ENCODE measurements around the gene MACROD2. TPM values are rescaled to one million over a fixed set of nuclear protein-coding genes. Genes with fewer than 3 reads are reported as not detected.

Gene MACROD2
- total RNA-seq, 1 experiment from 2014 or later = 3.7 TPM

DNA sequence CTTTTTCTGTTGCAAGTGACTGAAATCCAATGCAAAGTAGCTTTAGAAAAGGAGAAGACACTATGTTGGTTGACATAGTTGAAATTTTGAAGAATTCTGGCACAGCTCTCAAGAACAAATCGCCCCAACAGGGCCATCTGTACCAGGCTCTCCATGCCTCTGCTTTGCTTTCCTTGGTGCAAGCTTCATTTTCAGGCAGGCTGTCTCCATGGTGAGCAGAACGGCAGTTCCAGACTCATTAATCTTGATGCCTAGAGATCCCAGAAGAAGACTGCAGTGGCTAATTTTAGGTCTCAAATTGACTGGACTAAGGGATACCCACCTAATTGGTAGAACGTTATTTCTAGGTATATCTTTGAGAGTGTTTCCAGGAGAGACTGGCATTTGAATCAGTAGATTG lies 1292.8 kb downstream of the MACROD2 start (continued):
- TF ChIP-seq ELF1 (IDR thresholded peaks at IDR 0.05; ENCODE audit: borderline replicate concordance, low read depth) (no peak), SRF (IDR thresholded peaks at IDR 0.05; ENCODE audit: low read depth) (no peak), EGR1 (IDR thresholded peaks at IDR 0.05; ENCODE audit: low read depth) (no peak)

DNA sequence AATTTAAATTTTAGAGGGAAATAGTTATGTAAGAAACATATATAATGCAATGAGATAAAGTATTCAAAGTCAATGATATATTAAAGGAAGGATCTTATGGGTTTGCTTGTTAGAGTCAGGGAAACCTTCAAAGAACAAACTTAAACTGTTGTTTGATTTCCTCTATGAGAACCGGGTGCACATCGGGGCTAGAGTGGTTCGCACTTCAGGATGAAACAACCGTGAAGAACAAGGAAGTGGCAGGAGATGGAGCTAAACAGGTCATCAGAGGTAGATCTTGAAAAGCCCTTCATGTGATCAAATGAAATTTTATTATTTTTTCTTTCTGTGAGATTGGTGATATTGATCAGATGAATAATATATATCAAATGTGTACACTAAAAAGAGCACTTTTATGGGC lies 1294.0 kb downstream of the MACROD2 start:
- CTCF ChIA-PET = no interaction called here
- H3K4me1 ChIP-seq (ENCODE audit: control insufficient read depth in 1 of 2, insufficient read depth in 2 of 2, low read length in 2 of 2) = no peaks in the 10 kb centered on the region

More for the DNA sequence above, 1294.0 kb downstream of the MACROD2 start:
- H3K36me3 ChIP-seq (ENCODE audit: control insufficient read depth in 1 of 2, insufficient read depth in 2 of 2, low read length in 2 of 2) = no peaks in the 10 kb centered on the region
- no TSS peak for BruUV-seq (replicated peaks)
- 0 out of 4 replicates have a peak, but pooled peaks cover 0 to 3% of the 10 kb centered on the region in 2 experiments for H3K9me3 ChIP-seq (ENCODE audit: control insufficient read depth in 1 of 2, insufficient read depth in 1 of 2, low read depth in 1 of 2, low read length in 2 of 2)
- DNase-seq (ENCODE audit: low read depth, low spot score) (no peak), ATAC-seq (no peak)
- no peak overlapping the region for H3K9ac ChIP-seq (ENCODE audit: low read length)
- ChIA-PET RAD21 (ENCODE audit: low non-redundant PET in 1 of 2, low total read pairs in 2 of 2, uncharacterized antibody in 2 of 2, unreplicated experiment in 2 of 2) (no interaction called here), POLR2A (no interaction called here)
- no peak overlapping the region for H3K4me3 ChIP-seq (replicated peaks in 1 of 2; ENCODE audit: low read depth in 1 of 2, low read length in 2 of 2)
- no peak overlapping the region for H2AFZ ChIP-seq (ENCODE audit: low read depth, low read length, poor library complexity, severe bottlenecking)
- no peak overlapping the region for H3K27ac ChIP-seq (ENCODE audit: low read depth, low read length)
- H3K27me3 ChIP-seq (ENCODE audit: insufficient read depth, low read length) = no peaks in the 10 kb centered on the region
- H3K79me2 ChIP-seq (ENCODE audit: insufficient read depth, low read length) = no peaks in the 10 kb centered on the region
- TF ChIP-seq RAD21 (IDR thresholded peaks at IDR 0.05; ENCODE audit: low read depth) (no peak), EGR1 (IDR thresholded peaks at IDR 0.05; ENCODE audit: low read depth) (no peak), FOSL1 (IDR thresholded peaks at IDR 0.05; ENCODE audit: low read depth) (no peak), CBX3 (IDR thresholded peaks at IDR 0.05; ENCODE audit: low read depth) (no peak), POLR2A (IDR thresholded peaks at IDR 0.05; ENCODE audit: borderline replicate concordance, extremely low read depth, insufficient read depth, insufficient read length) (no peak), TCF7L2 (IDR thresholded peaks at IDR 0.05; ENCODE audit: borderline replicate concordance, extremely low read depth, insufficient read depth, insufficient read length) (no peak), JUND (IDR thresholded peaks at IDR 0.05) (no peak), CEBPB (IDR thresholded peaks at IDR 0.05; ENCODE audit: low read depth) (no peak)
- TF ChIP-seq, protein P1, sequence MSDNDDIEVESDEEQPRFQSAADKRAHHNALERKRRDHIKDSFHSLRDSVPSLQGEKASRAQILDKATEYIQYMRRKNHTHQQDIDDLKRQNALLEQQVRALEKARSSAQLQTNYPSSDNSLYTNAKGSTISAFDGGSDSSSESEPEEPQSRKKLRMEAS (IDR thresholded peaks at IDR 0.05) = no peak
- TF ChIP-seq, protein P2, sequence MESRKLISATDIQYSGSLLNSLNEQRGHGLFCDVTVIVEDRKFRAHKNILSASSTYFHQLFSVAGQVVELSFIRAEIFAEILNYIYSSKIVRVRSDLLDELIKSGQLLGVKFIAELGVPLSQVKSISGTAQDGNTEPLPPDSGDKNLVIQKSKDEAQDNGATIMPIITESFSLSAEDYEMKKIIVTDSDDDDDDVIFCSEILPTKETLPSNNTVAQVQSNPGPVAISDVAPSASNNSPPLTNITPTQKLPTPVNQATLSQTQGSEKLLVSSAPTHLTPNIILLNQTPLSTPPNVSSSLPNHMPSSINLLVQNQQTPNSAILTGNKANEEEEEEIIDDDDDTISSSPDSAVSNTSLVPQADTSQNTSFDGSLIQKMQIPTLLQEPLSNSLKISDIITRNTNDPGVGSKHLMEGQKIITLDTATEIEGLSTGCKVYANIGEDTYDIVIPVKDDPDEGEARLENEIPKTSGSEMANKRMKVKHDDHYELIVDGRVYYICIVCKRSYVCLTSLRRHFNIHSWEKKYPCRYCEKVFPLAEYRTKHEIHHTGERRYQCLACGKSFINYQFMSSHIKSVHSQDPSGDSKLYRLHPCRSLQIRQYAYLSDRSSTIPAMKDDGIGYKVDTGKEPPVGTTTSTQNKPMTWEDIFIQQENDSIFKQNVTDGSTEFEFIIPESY (IDR thresholded peaks at IDR 0.05; ENCODE audit: extremely low read depth, insufficient replicate concordance, low read length) = no peak
- no peaks in the 10 kb centered on the region for H4K20me1 ChIP-seq (ENCODE audit: insufficient read depth)
- H3K4me2 ChIP-seq (ENCODE audit: low read length) = no peak overlapping the region
- intact Hi-C loops (cut with micrococcal nuclease) = no loop called here
- no peaks in the 10 kb centered on the region for H3K9me2 ChIP-seq (ENCODE audit: insufficient read depth)

All from HCT116 (cell line).